Right lobe of liver (tissue), 6 donors: ENCODE data around the gene ZDHHC13. TPM values are rescaled to one million over a fixed set of nuclear protein-coding genes. Genes with fewer than 3 reads are reported as not detected.

Experiments used
- ATAC-seq, 4 donors: fragments of 200-7000 bp; cut with Tn5 transposase; one replicate each; pipeline ENCODE4 v1.9.1; 2020; ENCODE audit warnings: mild to moderate bottlenecking in 4 of 4, moderate library complexity in 4 of 4
- DNase-seq, 3 donors: peaks; one replicate each; pipeline ENCODE4 v3.0.0-alpha.2; 2020
- H3K27ac ChIP-seq, 3 donors: fragments of 200-600 bp; one replicate each; pipeline ENCODE4 v1.8.0; 2022
- H3K27me3 ChIP-seq, 2 donors: fragments of 200-600 bp; one replicate each; pipeline ENCODE4 v1.8.0; 2022
- H3K36me3 ChIP-seq, 4 donors: fragments of 200-600 bp; sonication (generic) in 1 of 4; one replicate each; pipeline versions ENCODE4 v1.5.1 to v1.8.0; 2017 to 2022; ENCODE audit warnings: control low read depth in 1 of 4
- H3K4me1 ChIP-seq, 4 donors: fragments of 200-600 bp; sonication (generic) in 1 of 4; one replicate each; pipeline versions ENCODE4 v1.5.1 to v1.8.0; 2017 to 2022; ENCODE audit warnings: control low read depth in 1 of 4
- H3K4me3 ChIP-seq, 3 donors: fragments of 200-600 bp; one replicate each; pipeline ENCODE4 v1.8.0; 2022
- H3K9me3 ChIP-seq, 4 donors: fragments of 200-600 bp; sonication (generic) in 1 of 4; one replicate each; pipeline versions ENCODE4 v1.5.1 to v1.8.0; 2017 to 2022; ENCODE audit warnings: control low read depth in 1 of 4
- POLR2A ChIP-seq: fragments of 450-650 bp; IDR thresholded peaks from one replicate; pipeline ENCODE4 v1.6.1; 2017; ENCODE audit warnings: antibody characterized with exemption, mild to moderate bottlenecking
- WGBS: methylation state at CpG from one replicate; pipeline ENCODE4 v1.1.6; 2018; ENCODE audit warnings: low coverage, low lambda C conversion rate; ENCODE audit not compliant: insufficient coverage; ENCODE audit errors: missing lambda C conversion rate; 5-methylcytosine and 5-hydroxymethylcytosine counted together
- intact Hi-C, 2 donors: fragments of 100-400 bp; cut with DNase I; formaldehyde crosslinking; loops; one replicate each; pipeline versions ENCODE4 v1.11.2 to v1.14.1; 2022
- long read RNA-seq: library from polyadenylated mRNA; unstranded; transcript quantifications from one replicate; pipeline ENCODE4 v2.0.0, GENCODE V29; 2019
- total RNA-seq, 6 experiments: library from RNA; depleted of rRNA in 2 of 6; stranded (reverse); fragments of >200 nt in 2 of 6; fragmentation: NEBNext Ultra II Directional in 3 of 6; extraction: Animal tissue kit (Norgen Biotek cat#: 25700) in 3 of 6; gene quantifications; one replicate each; pipeline versions ENCODE4 v1.1.0 to v1.2.4, GENCODE V29; 2016 to 2023
- TF ChIP-seq, protein P1 (sequence below), 4 donors: fragments of 200-600 bp in 3 of 4; fragments of 450-650 bp in 1 of 4; IDR thresholded peaks; one replicate each; pipeline versions ENCODE4 v1.5.1 to v1.8.0; 2016 to 2022; ENCODE audit warnings: antibody characterized with exemption in 4 of 4, mild to moderate bottlenecking in 2 of 4
- donor health status: DM: no; HTN: yes; CAD: no.
- donor health status: DM: no; HTN: no; CAD: no.
- donor health status: DM: no; HTN: no; CAD: no.
- donor health status: DM: no; HTN: yes; CAD: no.
- donor health status: DM: no; HTN: yes; CAD: no.

ZDHHC13 gene
- 1 to 10 TPM in 5 of 6 experiments, under 1 TPM in 1; 0.73 to 4.2 (median 2.2) TPM for total RNA-seq
- long read RNA-seq, partial matches to known transcripts, result 0 of 1 reads
- long read RNA-seq, other reads (novel, unspliced or antisense), result 0 of 1 reads

DNA sequence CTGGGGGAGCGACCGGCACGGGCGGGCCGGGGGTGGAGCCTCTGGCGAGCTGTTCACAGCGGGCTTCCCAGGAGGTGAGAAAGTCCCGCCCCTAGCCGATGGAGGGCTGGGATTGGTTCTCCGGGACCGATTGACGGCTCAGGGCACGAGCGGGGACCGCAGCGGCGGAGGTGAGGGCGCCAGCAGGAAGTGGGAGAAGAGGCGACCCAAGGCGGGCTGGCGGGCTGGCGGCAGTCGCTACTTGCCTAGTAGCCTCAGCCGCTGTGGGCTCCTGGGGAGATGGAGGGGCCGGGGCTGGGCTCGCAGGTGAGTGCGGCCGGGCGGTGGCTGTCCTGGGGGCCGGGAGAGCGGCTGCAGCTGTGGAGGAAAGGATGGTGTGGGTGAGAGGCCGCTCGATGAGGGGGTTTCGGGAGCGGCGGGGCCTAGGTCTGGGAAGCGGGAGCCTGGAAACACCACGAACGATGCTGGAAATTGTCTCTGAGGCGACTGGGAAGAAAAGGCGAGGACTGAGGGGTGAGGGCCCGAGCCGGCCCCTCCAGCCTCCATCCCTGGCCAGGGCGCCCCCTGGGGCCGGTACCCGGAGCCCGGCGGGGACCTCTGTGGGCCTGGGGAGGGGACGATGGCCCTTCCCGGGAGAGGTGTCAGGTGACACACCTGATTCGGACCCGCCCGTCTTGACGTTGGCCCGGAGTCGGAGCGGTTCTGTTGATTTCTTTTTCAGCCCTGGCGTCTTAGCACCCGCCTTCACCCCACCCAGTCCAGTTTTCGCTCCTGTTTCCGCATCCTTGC lies at the start of gene ZDHHC13:
Gene ZDHHC13, plus strand, starts transcription at position 198 of the 789 bp plus-strand sequence. Its CDS starts 82 bp downstream, at position 280.
- Histone ChIP-seq H3K9me3 (no peaks in the 10 kb centered on the region), H3K4me1 (peaks cover 0 to 4% (median 0%) of the 10 kb centered on the region in 4 donors), H3K27ac (peak within 1 kb of the TSS in 1 of 3 donors; percentile 63), H3K36me3 (no peaks in the 10 kb centered on the region), H3K27me3 (no peaks in the 10 kb centered on the region), H3K4me3 (peak within 1 kb of the TSS; percentile 67 to 85 (median 83))
- TF ChIP-seq, protein P1, sequence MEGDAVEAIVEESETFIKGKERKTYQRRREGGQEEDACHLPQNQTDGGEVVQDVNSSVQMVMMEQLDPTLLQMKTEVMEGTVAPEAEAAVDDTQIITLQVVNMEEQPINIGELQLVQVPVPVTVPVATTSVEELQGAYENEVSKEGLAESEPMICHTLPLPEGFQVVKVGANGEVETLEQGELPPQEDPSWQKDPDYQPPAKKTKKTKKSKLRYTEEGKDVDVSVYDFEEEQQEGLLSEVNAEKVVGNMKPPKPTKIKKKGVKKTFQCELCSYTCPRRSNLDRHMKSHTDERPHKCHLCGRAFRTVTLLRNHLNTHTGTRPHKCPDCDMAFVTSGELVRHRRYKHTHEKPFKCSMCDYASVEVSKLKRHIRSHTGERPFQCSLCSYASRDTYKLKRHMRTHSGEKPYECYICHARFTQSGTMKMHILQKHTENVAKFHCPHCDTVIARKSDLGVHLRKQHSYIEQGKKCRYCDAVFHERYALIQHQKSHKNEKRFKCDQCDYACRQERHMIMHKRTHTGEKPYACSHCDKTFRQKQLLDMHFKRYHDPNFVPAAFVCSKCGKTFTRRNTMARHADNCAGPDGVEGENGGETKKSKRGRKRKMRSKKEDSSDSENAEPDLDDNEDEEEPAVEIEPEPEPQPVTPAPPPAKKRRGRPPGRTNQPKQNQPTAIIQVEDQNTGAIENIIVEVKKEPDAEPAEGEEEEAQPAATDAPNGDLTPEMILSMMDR (IDR thresholded peaks at IDR 0.05), result peak in 3 of 4 donors; percentile 25 to 30 (median 27)
- peak; percentile 19 for TF ChIP-seq POLR2A
- ATAC-seq (peak; percentile 99 to 100 (median 100)), DNase-seq (peak; percentile 92 to 96 (median 96))
- intact Hi-C loops, result no loop called here
- under 1% methylated on average over 29 of the region's 61 CpGs for WGBS

- no peaks in the 10 kb centered on the region for H3K9me3 ChIP-seq
- H3K27ac ChIP-seq, result no peak overlapping the region
- H3K4me1 ChIP-seq, result no peaks in the 10 kb centered on the region
- no peak for TF ChIP-seq POLR2A
- TF ChIP-seq, protein P1 (IDR thresholded peaks at IDR 0.05), result peak; percentile 91 to 95 (median 92)
- ATAC-seq (peak; percentile 98 to 100 (median 98)), DNase-seq (peak; percentile 74 to 79 (median 78))
- H3K4me3 ChIP-seq, result no peak overlapping the region
- H3K27me3 ChIP-seq, result no peaks in the 10 kb centered on the region
- H3K36me3 ChIP-seq, result no peaks in the 10 kb centered on the region
- WGBS, result 2% methylated on average over 11 of the region's 11 CpGs
- intact Hi-C loops, result loop anchor here in 1 of 2 donors (10.0 kb wide), 1 partner anchor 484 kb away; no protein-coding TSS in a partner anchor
These were observed 45.7 kb upstream of the ZDHHC13 start for GRCh38 chr11:19071255-19071654.

GRCh38 chr11:19072464-19072863 lies 44.5 kb upstream of the ZDHHC13 start:
- intact Hi-C loops, result loop anchor here in 1 of 2 donors (10.0 kb wide), 1 partner anchor 482 kb away; no protein-coding TSS in a partner anchor
- Histone ChIP-seq H3K4me3 (no peak overlapping the region), H3K36me3 (no peaks in the 10 kb centered on the region), H3K9me3 (no peaks in the 10 kb centered on the region), H3K4me1 (peaks cover 0 to 4% (median 0%) of the 10 kb centered on the region in 4 donors), H3K27ac (no peak overlapping the region), H3K27me3 (no peaks in the 10 kb centered on the region)
- TF ChIP-seq POLR2A, result no peak
- TF ChIP-seq, protein P1 (IDR thresholded peaks at IDR 0.05), result no peak
- ATAC-seq (no peak), DNase-seq (no peak)
- 80% methylated on average over 3 of the region's 5 CpGs for WGBS

- no peaks in the 10 kb centered on the region for H3K36me3 ChIP-seq
- ATAC-seq (no peak), DNase-seq (no peak)
- TF ChIP-seq POLR2A, result no peak
- TF ChIP-seq, protein P1 (IDR thresholded peaks at IDR 0.05), result no peak
- peaks cover 0 to 4% (median 0%) of the 10 kb centered on the region in 4 donors for H3K4me1 ChIP-seq
- no peak overlapping the region for H3K4me3 ChIP-seq
- no peaks in the 10 kb centered on the region for H3K9me3 ChIP-seq
- no peaks in the 10 kb centered on the region for H3K27me3 ChIP-seq
- no peak overlapping the region for H3K27ac ChIP-seq
- WGBS, result 52% methylated on average over 9 of the region's 10 CpGs
- intact Hi-C loops, result loop anchor here in 1 of 2 donors (10.0 kb wide), 1 partner anchor 481 kb away; no protein-coding TSS in a partner anchor
These were observed 43.2 kb upstream of the ZDHHC13 start for GRCh38 chr11:19073454-19074415.
